GM06990 (cell line): ENCODE results near the gene LMX1B.
A peak's percentile ranks its signal among the peaks of the same experiment; 100 is the strongest.

ENCODE experiments used
- DNase-seq: peaks from one replicate; pipeline ENCODE4 v3.0.0-alpha.2; 2011; ENCODE audit not compliant: insufficient read length; ENCODE audit errors: extremely low read depth
- H3K27me3 ChIP-seq: replicated peaks from 2 replicates; pipeline ENCODE4 v1.6.0; 2011; ENCODE audit warnings: low read length; ENCODE audit not compliant: control insufficient read depth, insufficient read depth
- H3K36me3 ChIP-seq: 2 replicates; pipeline ENCODE4 v1.5.1; 2011; ENCODE audit warnings: low read length; ENCODE audit not compliant: control insufficient read depth, insufficient read depth
- H3K4me3 ChIP-seq: replicated peaks from 2 replicates; pipeline ENCODE4 v1.5.1; 2011; ENCODE audit warnings: low read depth, mild to moderate bottlenecking, control low read depth, low read length
- CTCF ChIP-seq: IDR thresholded peaks from 2 replicates; pipeline ENCODE4 v1.5.1; 2011; ENCODE audit warnings: low read length, control low read depth, mild to moderate bottlenecking, inconsistent platforms; ENCODE audit not compliant: insufficient read depth, poor library complexity, severe bottlenecking

The LMX1B gene

GRCh38 chr9:126690431-126691051, 76.8 kb downstream of the LMX1B start:
- peaks cover 1% of the 10 kb centered on the region; the same call in 1 of the 2 replicates for H3K27me3 ChIP-seq
- peak; percentile 34 for DNase-seq

GRCh38 chr9:126692041-126692758, 78.5 kb downstream of the LMX1B start:
- Histone ChIP-seq H3K4me3 (no peak overlapping the region), H3K36me3 (no peaks in the 10 kb centered on the region), H3K27me3 (peaks cover under 1% of the 10 kb centered on the region)
- no peak for TF ChIP-seq CTCF
- no peak for DNase-seq

More at GRCh38 chr9:126690431-126691051, 76.8 kb downstream of the LMX1B start:
- peak; percentile 82 for TF ChIP-seq CTCF
- no peaks in the 10 kb centered on the region for H3K36me3 ChIP-seq
- no peak overlapping the region for H3K4me3 ChIP-seq

DNA sequence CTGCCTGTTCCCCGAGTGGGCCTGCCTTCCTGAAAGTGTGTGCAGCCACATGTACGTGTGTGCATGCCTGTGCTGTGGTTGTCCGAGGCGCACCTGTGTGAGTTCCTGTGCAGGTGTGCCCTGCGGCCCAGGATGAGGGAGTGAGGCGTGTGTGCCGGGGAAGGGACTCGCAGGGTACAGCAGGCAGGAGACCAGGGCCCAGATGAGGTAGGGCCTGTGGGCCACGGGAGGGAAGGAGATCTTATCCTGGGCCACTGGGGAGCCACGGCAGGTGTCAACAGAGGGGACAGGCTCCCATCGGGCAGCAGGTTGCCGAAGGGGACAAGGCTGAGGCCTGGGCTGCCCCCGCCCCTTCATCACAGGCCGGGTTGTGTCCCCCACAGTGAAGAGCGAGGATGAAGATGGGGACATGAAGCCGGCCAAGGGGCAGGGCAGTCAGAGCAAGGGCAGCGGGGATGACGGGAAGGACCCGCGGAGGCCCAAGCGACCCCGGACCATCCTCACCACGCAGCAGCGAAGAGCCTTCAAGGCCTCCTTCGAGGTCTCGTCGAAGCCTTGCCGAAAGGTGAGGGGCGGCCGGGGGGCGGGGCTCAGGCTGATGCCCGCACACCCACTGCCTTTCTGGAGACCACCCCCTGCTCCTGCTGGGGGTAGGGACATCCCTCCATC, 79.2 kb downstream of the LMX1B start:
- Histone ChIP-seq H3K4me3 (no peak overlapping the region), H3K27me3 (peaks cover 3% of the 10 kb centered on the region), H3K36me3 (no peaks in the 10 kb centered on the region)
- DNase-seq: no peak
- TF ChIP-seq CTCF: no peak

DNA sequence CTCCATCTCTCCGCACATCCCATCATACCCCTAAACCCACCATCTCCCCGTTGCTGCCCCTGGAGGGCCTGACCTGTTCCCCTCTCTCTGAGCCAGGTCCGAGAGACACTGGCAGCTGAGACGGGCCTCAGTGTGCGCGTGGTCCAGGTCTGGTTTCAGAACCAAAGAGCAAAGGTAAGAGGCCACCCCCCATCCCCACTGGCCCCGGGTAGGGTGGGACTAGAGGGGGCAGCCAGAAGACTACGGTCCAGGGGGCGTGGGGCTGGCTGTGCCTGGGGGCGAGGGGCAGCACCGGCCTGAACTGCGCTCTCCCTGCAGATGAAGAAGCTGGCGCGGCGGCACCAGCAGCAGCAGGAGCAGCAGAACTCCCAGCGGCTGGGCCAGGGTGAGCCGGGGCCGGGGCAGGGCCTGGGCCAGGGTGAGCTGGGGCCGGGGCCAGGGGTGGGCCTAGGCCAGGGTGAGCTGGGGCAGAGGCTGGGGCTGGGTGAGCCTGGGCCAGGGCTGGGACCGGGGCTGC, 79.8 kb downstream of the LMX1B start:
- Histone ChIP-seq H3K36me3 (no peaks in the 10 kb centered on the region), H3K4me3 (no peak overlapping the region), H3K27me3 (peaks cover 3% of the 10 kb centered on the region)
- no peak for TF ChIP-seq CTCF
- DNase-seq: no peak

GRCh38 chr9:126694206-126695081, 80.7 kb downstream of the LMX1B start:
- no peak for TF ChIP-seq CTCF
- H3K27me3 ChIP-seq: peaks cover 3% of the 10 kb centered on the region
- no peak for DNase-seq

More at GRCh38 chr9:126694206-126695081, 80.7 kb downstream of the LMX1B start:
- Histone ChIP-seq H3K4me3 (no peak overlapping the region), H3K36me3 (no peaks in the 10 kb centered on the region)
